GM12865 (cell line): ENCODE measurements around the gene ZFP64.
"Not testable (repeated sequence)": the region's sequence is repeated elsewhere in the genome, so short reads cannot be mapped to it uniquely, and the experiment has no call there.

ENCODE experiments used
- DNase-seq: peaks from one replicate; pipeline ENCODE4 v3.0.0; 2010; ENCODE audit warnings: low read depth
- H3K4me3 ChIP-seq: 2 replicates; pipeline ENCODE4 v1.5.1; 2011; ENCODE audit warnings: mild to moderate bottlenecking, low read depth, low read length, control low read depth
- CTCF ChIP-seq: IDR thresholded peaks from 2 replicates; pipeline ENCODE4 v1.5.1; 2011; ENCODE audit warnings: low read length, control low read depth, low read depth, inconsistent platforms; ENCODE audit not compliant: insufficient read depth; ENCODE audit errors: missing control alignments

The ZFP64 gene

DNA sequence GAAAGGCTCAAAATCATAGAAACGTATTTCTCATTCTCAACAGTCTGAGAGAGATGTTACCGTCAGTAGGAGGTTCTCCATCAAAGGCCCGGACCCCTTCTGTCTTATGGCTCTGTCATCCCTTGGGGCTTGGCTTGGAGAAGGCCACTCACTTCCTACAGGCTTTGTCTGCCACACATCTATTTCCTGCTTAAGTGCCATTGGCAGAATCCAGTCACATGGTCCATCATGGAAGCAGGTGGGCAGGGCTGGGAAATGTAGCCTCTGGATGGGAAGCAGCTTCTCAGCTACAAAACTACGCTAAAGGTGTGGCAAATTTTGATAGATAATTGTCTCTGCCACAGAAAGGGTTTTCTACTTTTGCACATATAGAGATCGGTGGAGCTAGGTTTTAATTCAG is 12.6 kb upstream of the ZFP64 start:
- DNase-seq = no peak
- TF ChIP-seq CTCF = no peak
- no peak overlapping the region for H3K4me3 ChIP-seq

GRCh38 chr20:52201395-52201794 is 9.8 kb upstream of the ZFP64 start:
- no peak for DNase-seq
- no peak for TF ChIP-seq CTCF
- no peak overlapping the region for H3K4me3 ChIP-seq

- TF ChIP-seq CTCF = no peak
- no peak for DNase-seq
- H3K4me3 ChIP-seq = no peak overlapping the region
These were observed 9.3 kb upstream of the ZFP64 start for GRCh38 chr20:52200870-52201269.

DNA sequence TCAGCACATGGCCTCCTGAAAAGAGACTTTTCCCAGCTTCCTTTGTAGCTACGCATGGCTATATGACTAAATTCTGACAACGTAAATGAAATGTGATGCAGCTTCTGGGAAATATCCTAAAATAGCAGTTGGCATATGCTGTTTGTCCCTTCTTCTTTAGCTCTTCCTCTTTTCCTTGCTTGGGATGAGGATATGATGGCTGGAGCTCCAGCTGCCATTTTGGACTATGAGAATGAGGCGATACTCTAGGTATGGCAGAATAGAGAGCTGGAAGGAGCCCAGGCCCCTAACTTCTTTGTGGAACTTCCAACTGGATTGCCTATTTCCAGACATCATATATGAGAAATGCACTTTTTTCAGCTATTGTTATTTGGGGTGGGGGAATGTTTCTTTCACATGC is 5.3 kb upstream of the ZFP64 start:
- TF ChIP-seq CTCF = no peak
- no peak for DNase-seq
- no peak overlapping the region for H3K4me3 ChIP-seq

DNA sequence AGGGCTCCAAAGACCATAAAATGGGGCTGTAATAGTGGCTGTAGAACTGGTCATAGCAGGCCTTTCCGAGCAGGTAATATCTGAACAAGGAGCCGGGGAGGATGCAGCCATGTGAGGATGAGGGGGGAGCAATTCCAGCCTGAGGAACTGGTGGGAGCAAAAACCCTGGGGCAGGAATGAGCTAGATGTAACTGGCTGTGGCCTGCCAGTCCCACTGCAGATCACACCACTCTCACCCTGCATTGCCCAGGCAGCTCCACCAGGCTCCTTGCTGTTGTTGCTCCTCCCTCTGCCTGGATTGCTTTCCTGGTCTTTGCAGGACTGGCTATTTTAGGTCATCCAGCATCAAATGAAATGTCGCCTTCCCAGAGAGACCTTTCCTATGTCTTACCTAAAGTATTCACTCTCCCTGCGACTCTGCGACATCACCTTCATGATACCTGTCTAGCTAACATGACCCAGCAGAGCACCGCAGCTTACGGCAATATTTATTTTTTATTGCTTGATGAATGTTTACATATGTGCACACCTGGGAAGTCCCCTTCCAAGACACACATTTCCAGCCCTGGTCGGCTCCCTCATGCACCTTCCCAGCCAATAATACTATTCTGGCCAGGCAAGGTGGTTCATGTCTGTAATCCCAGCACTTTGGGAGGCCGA is 2.4 kb upstream of the ZFP64 start:
- no peak for TF ChIP-seq CTCF
- DNase-seq = no peak
- H3K4me3 ChIP-seq = no peak overlapping the region

DNA sequence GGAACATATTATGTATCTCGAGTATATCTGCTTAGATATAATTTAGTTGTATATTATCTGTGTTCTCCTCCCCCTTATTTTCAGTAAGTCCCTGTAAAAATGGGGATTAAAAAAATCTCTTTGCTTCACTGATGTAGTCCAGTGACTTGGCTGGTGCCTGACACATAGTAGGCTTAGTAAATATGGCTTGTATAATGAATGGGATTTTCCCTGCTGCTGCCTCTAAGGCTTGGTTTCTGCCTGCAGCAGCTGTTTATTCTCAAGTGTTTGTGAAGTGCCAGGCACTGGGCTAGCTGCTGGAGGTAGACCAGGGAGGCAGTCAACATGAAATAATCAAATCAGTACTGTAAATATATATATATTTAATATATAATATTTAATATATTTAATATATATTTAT is 1.6 kb upstream of the ZFP64 start:
- DNase-seq = peak; percentile 53
- TF ChIP-seq CTCF = no peak
- peak overlapping the region; percentile 94; the same call in 1 of the 2 replicates for H3K4me3 ChIP-seq

DNA sequence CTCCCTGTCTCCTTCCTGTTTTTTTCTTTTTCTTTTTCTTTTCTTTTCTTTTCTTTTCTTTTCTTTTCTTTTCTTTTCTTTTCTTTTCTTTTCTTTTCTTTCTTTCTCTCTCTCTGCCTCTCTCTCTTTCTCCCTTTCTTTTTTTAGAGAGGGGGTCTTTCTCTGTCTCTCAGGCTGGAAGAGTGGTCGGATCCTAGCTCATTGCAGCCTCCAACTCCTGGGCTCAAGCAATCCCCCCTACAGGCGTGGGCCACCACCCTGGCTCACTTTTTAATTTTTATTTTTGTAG is 1.1 kb upstream of the ZFP64 start:
- peak overlapping the region; percentile 94 for H3K4me3 ChIP-seq
- DNase-seq = not testable (repeated sequence)
